ENCODE results near the gene CHCHD3. TPM values are rescaled to one million over a fixed set of nuclear protein-coding genes. Genes with fewer than 3 reads are reported as not detected.
"Not testable (repeated sequence)": the region's sequence is repeated elsewhere in the genome, so short reads cannot be mapped to it uniquely, and the experiment has no call there.

CHCHD3 gene
- total and polyA plus RNA-seq, 2 donors (not counting 1 experiment from before 2014, with no cell fraction given) = 80.8 to 94.0 TPM

GRCh38 chr7:132904209-132904608, 177.7 kb downstream of the CHCHD3 start:
- TF ChIP-seq CTCF (conservative IDR thresholded peaks at IDR 0.05 in 1 of 2, IDR thresholded peaks at IDR 0.05 in 1 of 2; ENCODE audit: low read depth in 1 of 2, low read length in 2 of 2) = no peak
- no peak for TF ChIP-seq EZH2 (IDR thresholded peaks at IDR 0.05; ENCODE audit: low read length, missing control alignments)
- H3K79me2 ChIP-seq (ENCODE audit: control insufficient read depth, insufficient read depth, low read length) = no peaks in the 10 kb centered on the region
- peak in 1 of 2 donors; percentile 5 for DNase-seq (ENCODE audit: low read depth in 2 of 2)

GRCh38 chr7:132902294-132902693, 179.6 kb downstream of the CHCHD3 start:
- not testable (repeated sequence) for H3K9ac ChIP-seq (ENCODE audit: insufficient read depth, low read length); H3K79me2 ChIP-seq (ENCODE audit: control insufficient read depth, insufficient read depth, low read length); H3K4me2 ChIP-seq (ENCODE audit: extremely low read depth, insufficient read depth, low read length); H3K9me3 ChIP-seq (ENCODE audit: control insufficient read depth, insufficient read depth, low read depth, low read length); H2AFZ ChIP-seq (ENCODE audit: low read length); H3K4me3 ChIP-seq (replicated peaks in 1 of 4; ENCODE audit: control extremely low read depth in 1 of 4, insufficient read depth in 1 of 4, low read depth in 3 of 4, low read length in 4 of 4); H3K36me3 ChIP-seq (ENCODE audit: control insufficient read depth, insufficient read depth, low read length); H3K4me1 ChIP-seq (ENCODE audit: control insufficient read depth, extremely low read depth, insufficient read depth, low read length); H3K27ac ChIP-seq (ENCODE audit: insufficient read depth, low read length); H3K27me3 ChIP-seq (ENCODE audit: control insufficient read depth, insufficient read depth, low read length); DNase-seq (ENCODE audit: low read depth in 2 of 2); H4K20me1 ChIP-seq (ENCODE audit: control insufficient read depth, extremely low read depth, insufficient read depth, low read length)

More at GRCh38 chr7:132904209-132904608, 177.7 kb downstream of the CHCHD3 start:
- Histone ChIP-seq H2AFZ (ENCODE audit: low read length) (no peak overlapping the region), H3K36me3 (ENCODE audit: control insufficient read depth, insufficient read depth, low read length) (no peaks in the 10 kb centered on the region), H4K20me1 (ENCODE audit: control insufficient read depth, extremely low read depth, insufficient read depth, low read length) (no peaks in the 10 kb centered on the region), H3K9me3 (ENCODE audit: control insufficient read depth, insufficient read depth, low read depth, low read length) (no peaks in the 10 kb centered on the region), H3K27me3 (ENCODE audit: control insufficient read depth, insufficient read depth, low read length) (no peaks in the 10 kb centered on the region), H3K27ac (ENCODE audit: insufficient read depth, low read length) (no peak overlapping the region), H3K4me1 (ENCODE audit: control insufficient read depth, extremely low read depth, insufficient read depth, low read length) (no peaks in the 10 kb centered on the region), H3K9ac (ENCODE audit: insufficient read depth, low read length) (no peak overlapping the region), H3K4me3 (replicated peaks in 1 of 4; ENCODE audit: control extremely low read depth in 1 of 4, insufficient read depth in 1 of 4, low read depth in 3 of 4, low read length in 4 of 4) (no peak overlapping the region), H3K4me2 (ENCODE audit: extremely low read depth, insufficient read depth, low read length) (no peak overlapping the region)

DNA sequence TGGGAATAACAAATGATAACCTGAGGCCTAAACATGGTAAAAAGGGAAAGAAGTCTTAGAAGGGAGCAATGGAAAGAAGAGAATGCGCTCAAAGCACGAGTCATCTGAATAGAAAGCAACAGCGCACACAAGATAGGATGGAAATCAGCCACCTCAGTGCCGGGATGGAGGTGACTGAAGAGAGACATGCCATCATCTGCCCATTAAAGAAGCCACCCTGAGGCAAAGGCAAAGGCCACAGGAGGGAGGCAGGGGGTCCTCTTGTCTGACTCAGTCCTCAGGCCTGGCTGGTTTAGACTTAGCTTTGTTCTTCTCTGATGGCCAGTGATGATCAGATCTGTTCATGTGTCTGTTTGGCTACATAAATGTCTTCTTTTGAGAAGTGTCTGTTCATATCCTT, 180.6 kb downstream of the CHCHD3 start:
- TF ChIP-seq EZH2 (IDR thresholded peaks at IDR 0.05; ENCODE audit: low read length, missing control alignments) = no peak
- no peak for TF ChIP-seq CTCF (conservative IDR thresholded peaks at IDR 0.05 in 1 of 2, IDR thresholded peaks at IDR 0.05 in 1 of 2; ENCODE audit: low read depth in 1 of 2, low read length in 2 of 2)
- Histone ChIP-seq H3K4me2 (ENCODE audit: extremely low read depth, insufficient read depth, low read length) (no peak overlapping the region), H3K9ac (ENCODE audit: insufficient read depth, low read length) (no peak overlapping the region), H2AFZ (ENCODE audit: low read length) (no peak overlapping the region), H4K20me1 (ENCODE audit: control insufficient read depth, extremely low read depth, insufficient read depth, low read length) (no peaks in the 10 kb centered on the region), H3K36me3 (ENCODE audit: control insufficient read depth, insufficient read depth, low read length) (no peaks in the 10 kb centered on the region), H3K4me1 (ENCODE audit: control insufficient read depth, extremely low read depth, insufficient read depth, low read length) (no peaks in the 10 kb centered on the region), H3K27ac (ENCODE audit: insufficient read depth, low read length) (no peak overlapping the region), H3K4me3 (replicated peaks in 1 of 4; ENCODE audit: control extremely low read depth in 1 of 4, insufficient read depth in 1 of 4, low read depth in 3 of 4, low read length in 4 of 4) (no peak overlapping the region), H3K27me3 (ENCODE audit: control insufficient read depth, insufficient read depth, low read length) (no peaks in the 10 kb centered on the region), H3K79me2 (ENCODE audit: control insufficient read depth, insufficient read depth, low read length) (no peaks in the 10 kb centered on the region), H3K9me3 (ENCODE audit: control insufficient read depth, insufficient read depth, low read depth, low read length) (no peaks in the 10 kb centered on the region)
- DNase-seq (ENCODE audit: low read depth in 2 of 2) = no peak
